HepG2 (cell line): Measurements from ENCODE around the gene LANCL1. TPM values are rescaled to one million over a fixed set of nuclear protein-coding genes. Genes with fewer than 3 reads are reported as not detected.

Source experiments
- ATAC-seq: fragments of 200-7000 bp; cut with Tn5 transposase; 3 replicates; pipeline ENCODE4 v1.9.1; 2020; ENCODE audit warnings: mild to moderate bottlenecking, moderate library complexity
- BruUV-seq: library from RNA; stranded (reverse); fragments of 400-500 nt; replicated peaks from 2 replicates; lab custom pipeline; 2021; lab: Mats Ljungman, UMichigan
- CTCF ChIA-PET: fragments of 300-600 bp; formaldehyde crosslinking; extraction: SDS; loops from one replicate; lab custom pipeline; 2021; ENCODE audit warnings: low total read pairs, inconsistent platforms, low intra/inter-chr PET ratio; lab: Yijun Ruan, JAX
- POLR2A ChIA-PET: fragments of 350-600 bp; sonication (Branson Sonifier 250); formaldehyde crosslinking; loops from one replicate; lab custom pipeline; 2020; ENCODE audit warnings: antibody characterized with exemption, inconsistent platforms; lab: Yijun Ruan, JAX
- DNase-seq: peaks from one replicate; pipeline ENCODE4 v3.0.0-alpha.2; 2015; ENCODE audit warnings: low spot score
- FAIRE-seq: peaks from 3 replicates; lab custom pipeline; 2011; peaks lifted over from hg19 to GRCh38; lab: Jason Lieb, UNC
- H2AFZ ChIP-seq: one replicate; pipeline ENCODE4 v1.6.1; 2011; ENCODE audit warnings: low read length, inconsistent platforms
- H3K27ac ChIP-seq: fragments of 300-600 bp; 3 replicates; pipeline ENCODE4 v1.8.0; 2011; ENCODE audit warnings: mixed run types, mild to moderate bottlenecking, mixed read lengths, low read length, inconsistent platforms; ENCODE audit not compliant: insufficient read depth; ENCODE audit errors: extremely low read length
- H3K27me3 ChIP-seq, 2 experiments: fragments of 200-600 bp in 1 of 2; 2 replicates in 1 of 2; 3 replicates in 1 of 2; pipeline versions ENCODE4 v1.6.0 to v1.8.0; 2011; ENCODE audit warnings: low read length in 2 of 2, mild to moderate bottlenecking in 2 of 2, moderate library complexity in 2 of 2, inconsistent platforms in 1 of 2; ENCODE audit not compliant: insufficient read depth in 2 of 2, control insufficient read depth in 1 of 2
- H3K36me3 ChIP-seq, 2 experiments: fragments of 200-600 bp in 1 of 2; replicated peaks in 1 of 2; 2 replicates in 1 of 2; 3 replicates in 1 of 2; pipeline versions ENCODE4 v1.5.1 to v1.8.0; 2011; ENCODE audit warnings: low read length in 2 of 2, inconsistent platforms in 1 of 2; ENCODE audit not compliant: insufficient read depth in 2 of 2, control insufficient read depth in 1 of 2
- H3K4me1 ChIP-seq: 2 replicates; pipeline ENCODE4 v1.5.1; 2012; ENCODE audit warnings: low read length, inconsistent platforms; ENCODE audit not compliant: insufficient read depth
- H3K4me2 ChIP-seq: 2 replicates; pipeline ENCODE4 v1.6.0; 2011; ENCODE audit warnings: low read depth, low read length, inconsistent platforms
- H3K4me3 ChIP-seq, 3 experiments: fragments of 200-600 bp in 1 of 3; sonication (generic), shearing (Covaris generic) in 1 of 3; replicated peaks in 1 of 3; 2 replicates each; pipeline ENCODE4 v1.5.1; 2011 to 2016; ENCODE audit warnings: low read length in 3 of 3, inconsistent platforms in 2 of 3, low read depth in 2 of 3, mild to moderate bottlenecking in 2 of 3, control low read depth in 1 of 3, mixed read lengths in 1 of 3; ENCODE audit not compliant: insufficient read depth in 1 of 3
- H3K79me2 ChIP-seq: one replicate; pipeline ENCODE4 v1.6.1; 2011; ENCODE audit warnings: low read length, inconsistent platforms; ENCODE audit not compliant: insufficient read depth
- H3K9ac ChIP-seq: 2 replicates; pipeline ENCODE4 v1.6.0; 2011; ENCODE audit warnings: mild to moderate bottlenecking, low read depth, low read length, inconsistent platforms; ENCODE audit not compliant: insufficient read depth
- H3K9me3 ChIP-seq: 2 replicates; pipeline ENCODE4 v1.5.1; 2012; ENCODE audit warnings: mild to moderate bottlenecking, low read length
- H4K20me1 ChIP-seq: 2 replicates; pipeline ENCODE4 v1.6.0; 2011; ENCODE audit warnings: inconsistent platforms, mild to moderate bottlenecking, low read length, moderate library complexity; ENCODE audit not compliant: insufficient read depth
- ATF4 ChIP-seq, 2 experiments: fragments of 450-650 bp in 1 of 2; sonication (generic) in 1 of 2; formaldehyde crosslinking; IDR thresholded peaks; 2 replicates each; pipeline versions ENCODE4 v1.5.0 to v1.8.0; 2020 to 2022; ENCODE audit warnings: mild to moderate bottlenecking in 1 of 2, missing genetic modification reagents in 1 of 2
- FOXC1 ChIP-seq: sonication (generic); formaldehyde crosslinking; IDR thresholded peaks from 2 replicates; pipeline ENCODE4 v1.8.0; 2022; ENCODE audit warnings: mild to moderate bottlenecking, missing genetic modification reagents, borderline replicate concordance
- HHEX ChIP-seq: IDR thresholded peaks from 2 replicates; pipeline ENCODE4 v1.6.1; 2016; ENCODE audit warnings: control low read depth
- HNF1A ChIP-seq, 2 experiments: sonication (generic) in 1 of 2; formaldehyde crosslinking in 1 of 2; IDR thresholded peaks; 2 replicates each; pipeline versions ENCODE4 v1.4.0 to v1.6.1; 2016 to 2020; ENCODE audit warnings: borderline replicate concordance in 1 of 2, low read depth in 1 of 2, mild to moderate bottlenecking in 1 of 2, missing genetic modification reagents in 1 of 2
- KAT8 ChIP-seq: IDR thresholded peaks from 2 replicates; pipeline ENCODE4 v1.6.1; 2016; ENCODE audit warnings: missing genetic modification reagents, missing compliant biosample characterization
- KDM2A ChIP-seq: sonication (generic); formaldehyde crosslinking; IDR thresholded peaks from 2 replicates; pipeline ENCODE4 v1.4.0; 2020; ENCODE audit warnings: low read depth, missing genetic modification reagents, borderline replicate concordance
- MBNL3 ChIP-seq: fragments of 250-450 bp; sonication (Bioruptor Pico); conservative IDR thresholded peaks from 2 replicates; pipeline ENCODE4 v1.8.0; 2022; ENCODE audit warnings: mild to moderate bottlenecking, inconsistent platforms
- NFE2L2 ChIP-seq: fragments of 150-350 bp; IDR thresholded peaks from 2 replicates; pipeline ENCODE4 v1.6.1; 2014; ENCODE audit warnings: low read length
- PBX3 ChIP-seq: sonication (generic); formaldehyde crosslinking; IDR thresholded peaks from 2 replicates; pipeline ENCODE4 v1.8.1; 2023; ENCODE audit warnings: missing genetic modification reagents, inconsistent platforms, borderline replicate concordance
- SIX1 ChIP-seq: sonication (generic); formaldehyde crosslinking; IDR thresholded peaks from 2 replicates; pipeline ENCODE4 v1.4.0; 2020; ENCODE audit warnings: missing genetic modification reagents, borderline replicate concordance
- SRY ChIP-seq: sonication (generic); formaldehyde crosslinking; IDR thresholded peaks from 2 replicates; pipeline ENCODE4 v1.8.0; 2022; ENCODE audit warnings: mild to moderate bottlenecking, missing genetic modification reagents
- TBX2 ChIP-seq: sonication (generic); formaldehyde crosslinking; IDR thresholded peaks from 2 replicates; pipeline ENCODE4 v1.5.0; 2020; ENCODE audit warnings: missing genetic modification reagents, mild to moderate bottlenecking, borderline replicate concordance
- ZNF281 ChIP-seq: sonication (generic); formaldehyde crosslinking; IDR thresholded peaks from 2 replicates; pipeline ENCODE4 v1.4.0; 2020; ENCODE audit warnings: missing genetic modification reagents, borderline replicate concordance
- ZSCAN31 ChIP-seq: sonication (generic); formaldehyde crosslinking; IDR thresholded peaks from 2 replicates; pipeline ENCODE4 v1.5.0; 2020; ENCODE audit warnings: low read depth, mild to moderate bottlenecking, missing genetic modification reagents
- WGBS: methylation state at CpG from one replicate; pipeline ENCODE4 v1.1.6; 2017; ENCODE audit warnings: low lambda C conversion rate; 5-methylcytosine and 5-hydroxymethylcytosine counted together
- in situ Hi-C: cut with HindIII; loops from 2 replicates; pipeline ENCODE4 v1.10.0; 2017; ENCODE audit warnings: low pct_unique_long_range_greater_than_20kb; ENCODE audit not compliant: extremely low pct_ligation_motif_present
- intact Hi-C: fragments of 100-400 bp; cut with micrococcal nuclease; formaldehyde crosslinking; loops from one replicate; pipeline ENCODE4 v1.10.0; 2022; ENCODE audit not compliant: unreplicated experiment
- polyA plus RNA-seq, 8 experiments: library from polyadenylated mRNA; depleted of rRNA in 3 of 8; stranded (reverse) in 7 of 8; unstranded in 1 of 8; fragments of >200 nt; fragmentation: Illumina TruSeq in 4 of 8; extraction: Trizol in 4 of 8; gene quantifications; 2 replicates each; pipeline versions ENCODE4 v1.2.1 to v1.2.3, GENCODE V29; 2011 to 2016; ENCODE audit warnings: low read depth in 4 of 8, missing spikeins in 1 of 8, mixed read lengths in 1 of 8; ENCODE audit not compliant: insufficient read depth in 1 of 8
- total RNA-seq, 5 experiments: library from RNA; depleted of rRNA; stranded (reverse); fragments of >200 nt; fragmentation: Illumina TruSeq; extraction: Trizol; gene quantifications; 2 replicates each; pipeline ENCODE4 v1.2.3, GENCODE V29; 2016; ENCODE audit warnings: low read depth in 1 of 5

The LANCL1 gene
- total and polyA plus RNA-seq, 2 of the 13 experiments (the other 11 are each of a cell fraction or from before 2014, with no cell fraction given): 53.5 to 67.7 TPM

GRCh38 chr2:210442878-210443277 lies 33.7 kb downstream of the LANCL1 start:
- BruUV-seq: no TSS peak
- ChIA-PET POLR2A (no interaction called here), CTCF (no interaction called here)
- H3K9ac ChIP-seq: no peak overlapping the region
- no peaks in the 10 kb centered on the region for H3K79me2 ChIP-seq
- no peak for TF ChIP-seq HNF1A (IDR thresholded peaks at IDR 0.05; ENCODE audit: low read depth)
- TF ChIP-seq HNF1A (CRISPR knock-in tag; IDR thresholded peaks at IDR 0.05; ENCODE audit: borderline replicate concordance): no peak
- no peak for TF ChIP-seq PBX3 (CRISPR knock-in tag)
- no peak for TF ChIP-seq TBX2
- TF ChIP-seq HHEX (CRISPR knock-in tag): no peak
- no peak for TF ChIP-seq FOXC1 (CRISPR knock-in tag)
- no peak for TF ChIP-seq ZNF281 (CRISPR knock-in tag)
- no peak for TF ChIP-seq ZSCAN31 (CRISPR knock-in tag)
- no peak for TF ChIP-seq SRY (CRISPR knock-in tag)
- TF ChIP-seq KAT8 (CRISPR knock-in tag): no peak
- TF ChIP-seq NFE2L2: no peak
- no peak for TF ChIP-seq KDM2A
- TF ChIP-seq ATF4 (CRISPR knock-in tag; IDR thresholded peaks at IDR 0.05): no peak
- no peak for TF ChIP-seq SIX1
- no peak for TF ChIP-seq MBNL3 (CRISPR knock-in tag)
- no peaks in the 10 kb centered on the region for H3K9me3 ChIP-seq
- peaks cover 3 to 45% of the 10 kb centered on the region in 2 experiments for H3K36me3 ChIP-seq
- H3K27me3 ChIP-seq: no peaks in the 10 kb centered on the region
- H3K4me1 ChIP-seq: 0 out of 2 replicates have a peak, but pooled peaks cover 5% of the 10 kb centered on the region
- DNase-seq (no peak), FAIRE-seq (no peak), ATAC-seq (no peak)
- WGBS: 96% methylated on average over 1 of the region's 1 CpG
- H2AFZ ChIP-seq: no peak overlapping the region
- H3K4me2 ChIP-seq: no peak overlapping the region
- in situ Hi-C loops (no loop called here), intact Hi-C loops (loop anchor here (10.0 kb wide), 1 partner anchor 592 kb away; no protein-coding TSS in a partner anchor)
- H3K27ac ChIP-seq: no peak overlapping the region
- no peaks in the 10 kb centered on the region for H4K20me1 ChIP-seq
- H3K4me3 ChIP-seq: no peak overlapping the region
